GM18873 (cell line): ENCODE measurements around the gene GALNT17.
"Not testable (repeated sequence)": the region's sequence is repeated elsewhere in the genome, so short reads cannot be mapped to it uniquely, and the experiment has no call there.

Source experiments
- ATAC-seq: cut with Tn5 transposase; IDR thresholded peaks from one replicate; pipeline ENCODE4 v1.9.1; 2021; ENCODE audit warnings: mild to moderate bottlenecking, moderate library complexity, moderate number of reproducible peaks; ENCODE audit not compliant: unreplicated experiment, low FRiP score

The GALNT17 gene

GRCh38 chr7:71535616-71536015, 403.7 kb downstream of the GALNT17 start:
- no peak for ATAC-seq

- ATAC-seq = no peak
Measured at GRCh38 chr7:71538210-71538609, 406.3 kb downstream of the GALNT17 start.

- ATAC-seq = no peak
Measured at GRCh38 chr7:71539615-71540014, 407.7 kb downstream of the GALNT17 start.

- no peak for ATAC-seq
Measured at GRCh38 chr7:71541707-71542353, 409.9 kb downstream of the GALNT17 start.

- no peak for ATAC-seq
Measured at GRCh38 chr7:71543396-71543795, 411.5 kb downstream of the GALNT17 start.

GRCh38 chr7:71544816-71545215, 412.9 kb downstream of the GALNT17 start:
- no peak for ATAC-seq

GRCh38 chr7:71547426-71547825, 415.5 kb downstream of the GALNT17 start:
- ATAC-seq = no peak

- ATAC-seq = no peak
Measured at GRCh38 chr7:71548746-71549145, 416.8 kb downstream of the GALNT17 start.

- ATAC-seq = no peak
Measured at GRCh38 chr7:71553306-71553705, 421.4 kb downstream of the GALNT17 start.

GRCh38 chr7:71555758-71556157, 423.8 kb downstream of the GALNT17 start:
- ATAC-seq = no peak

- ATAC-seq = no peak
Measured at GRCh38 chr7:71558806-71559613, 427.1 kb downstream of the GALNT17 start.

- no peak for ATAC-seq
Measured at GRCh38 chr7:71560354-71560995, 428.5 kb downstream of the GALNT17 start.

- ATAC-seq = no peak
Measured at GRCh38 chr7:71563276-71563675, 431.3 kb downstream of the GALNT17 start.

- ATAC-seq = no peak
Measured at GRCh38 chr7:71566376-71566775, 434.4 kb downstream of the GALNT17 start.

- no peak for ATAC-seq
Measured at GRCh38 chr7:71566991-71567390, 435.0 kb downstream of the GALNT17 start.

- ATAC-seq = no peak
Measured at GRCh38 chr7:71574153-71574860, 442.4 kb downstream of the GALNT17 start.

- ATAC-seq = no peak
Measured at GRCh38 chr7:71580027-71580426, 448.1 kb downstream of the GALNT17 start.

GRCh38 chr7:71584256-71584655, 452.3 kb downstream of the GALNT17 start:
- no peak for ATAC-seq

GRCh38 chr7:71591876-71592275, 459.9 kb downstream of the GALNT17 start:
- no peak for ATAC-seq

GRCh38 chr7:71592388-71592787, 460.4 kb downstream of the GALNT17 start:
- ATAC-seq = not testable (repeated sequence)

GRCh38 chr7:71594736-71595135, 462.8 kb downstream of the GALNT17 start:
- no peak for ATAC-seq
